RCC 7860 (cell line): ENCODE measurements around the gene LMCD1.

Source experiments
- DNase-seq: peaks from one replicate; pipeline ENCODE4 v3.0.0-alpha.2; 2015; ENCODE audit warnings: low spot score
- FAIRE-seq: peaks from 2 replicates; lab custom pipeline; 2012; peaks lifted over from hg19 to GRCh38; lab: Jason Lieb, UNC

The LMCD1 gene

GRCh38 chr3:8530581-8530980 lies 29.0 kb downstream of the LMCD1 start:
- FAIRE-seq = no peak

GRCh38 chr3:8532251-8532871 lies 30.7 kb downstream of the LMCD1 start:
- no peak for DNase-seq
- no peak for FAIRE-seq

More at GRCh38 chr3:8530581-8530980, 29.0 kb downstream of the LMCD1 start:
- DNase-seq = no peak

GRCh38 chr3:8536096-8537056 lies 34.8 kb downstream of the LMCD1 start:
- FAIRE-seq (no peak), DNase-seq (no peak)

- FAIRE-seq (no peak), DNase-seq (no peak)
Measured at GRCh38 chr3:8537440-8537839, 35.8 kb downstream of the LMCD1 start.

- DNase-seq (no peak), FAIRE-seq (no peak)
Measured at GRCh38 chr3:8538223-8538622, 36.6 kb downstream of the LMCD1 start.

GRCh38 chr3:8538913-8539312 lies 37.3 kb downstream of the LMCD1 start:
- FAIRE-seq (no peak), DNase-seq (no peak)

- FAIRE-seq (no peak), DNase-seq (peak; percentile 48)
Measured at GRCh38 chr3:8539419-8539818, 37.8 kb downstream of the LMCD1 start.

- no peak for FAIRE-seq
- no peak for DNase-seq
Measured at GRCh38 chr3:8540456-8540855, 38.8 kb downstream of the LMCD1 start.

- no peak for DNase-seq
- no peak for FAIRE-seq
Measured at GRCh38 chr3:8541486-8541885, 39.9 kb downstream of the LMCD1 start.

- FAIRE-seq (no peak), DNase-seq (no peak)
Measured at GRCh38 chr3:8542190-8543135, 40.8 kb downstream of the LMCD1 start.

GRCh38 chr3:8546609-8547008 lies 45.0 kb downstream of the LMCD1 start:
- FAIRE-seq = no peak

GRCh38 chr3:8548502-8549275 lies 47.1 kb downstream of the LMCD1 start:
- no peak for DNase-seq
- no peak for FAIRE-seq

More at GRCh38 chr3:8546609-8547008, 45.0 kb downstream of the LMCD1 start:
- DNase-seq = no peak

GRCh38 chr3:8549354-8549753 lies 47.7 kb downstream of the LMCD1 start:
- no peak for DNase-seq

GRCh38 chr3:8550611-8551010 lies 49.0 kb downstream of the LMCD1 start:
- no peak for DNase-seq
- FAIRE-seq = no peak

More at GRCh38 chr3:8549354-8549753, 47.7 kb downstream of the LMCD1 start:
- no peak for FAIRE-seq

GRCh38 chr3:8552223-8552762 lies 50.7 kb downstream of the LMCD1 start:
- no peak for FAIRE-seq
- no peak for DNase-seq

GRCh38 chr3:8553405-8553804 lies 51.8 kb downstream of the LMCD1 start:
- DNase-seq = no peak
- FAIRE-seq = no peak

GRCh38 chr3:8554696-8555095 lies 53.1 kb downstream of the LMCD1 start:
- FAIRE-seq = no peak
- no peak for DNase-seq

GRCh38 chr3:8555113-8555661 lies 53.6 kb downstream of the LMCD1 start:
- FAIRE-seq (no peak), DNase-seq (no peak)

GRCh38 chr3:8555725-8556472 lies 54.3 kb downstream of the LMCD1 start:
- no peak for DNase-seq
- FAIRE-seq = no peak
